Measurements from ENCODE around the gene ORC4.

Gene ORC4

DNA sequence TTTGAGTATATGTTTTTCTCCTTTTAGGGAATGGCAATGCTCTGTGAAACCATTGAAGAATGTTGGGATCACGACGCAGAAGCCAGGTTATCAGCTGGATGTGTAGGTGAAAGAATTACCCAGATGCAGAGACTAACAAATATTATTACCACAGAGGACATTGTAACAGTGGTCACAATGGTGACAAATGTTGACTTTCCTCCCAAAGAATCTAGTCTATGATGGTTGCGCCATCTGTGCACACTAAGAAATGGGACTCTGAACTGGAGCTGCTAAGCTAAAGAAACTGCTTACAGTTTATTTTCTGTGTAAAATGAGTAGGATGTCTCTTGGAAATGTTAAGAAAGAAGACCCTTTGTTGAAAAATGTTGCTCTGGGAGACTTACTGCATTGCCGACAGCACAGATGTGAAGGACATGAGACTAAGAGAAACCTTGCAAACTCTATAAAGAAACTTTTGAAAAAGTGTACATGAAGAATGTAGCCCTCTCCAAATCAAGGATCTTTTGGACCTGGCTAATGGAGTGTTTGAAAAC, 93.4 kb downstream of the ORC4 start:
- H3K4me1 ChIP-seq (ENCODE audit: control insufficient read depth, insufficient read depth, low read length), result peaks cover 34% of the 10 kb centered on the region
- no peaks in the 10 kb centered on the region for H3K27me3 ChIP-seq (replicated peaks; ENCODE audit: control insufficient read depth, insufficient read depth, low read length)
- H3K4me3 ChIP-seq (ENCODE audit: low read length), result no peak overlapping the region
- H3K9ac ChIP-seq (ENCODE audit: low read length), result no peak overlapping the region
- peaks cover 27% of the 10 kb centered on the region for H3K36me3 ChIP-seq (ENCODE audit: control insufficient read depth, insufficient read depth, low read length, severe bottlenecking)
- no peak for DNase-seq (ENCODE audit: low read depth)
- no peaks in the 10 kb centered on the region for H3K9me3 ChIP-seq (ENCODE audit: control insufficient read depth, low read length)

- no peak overlapping the region for H3K9ac ChIP-seq (ENCODE audit: low read length)
- H3K4me3 ChIP-seq (ENCODE audit: low read length), result no peak overlapping the region
- DNase-seq (ENCODE audit: low read depth), result no peak
- H3K4me1 ChIP-seq (ENCODE audit: control insufficient read depth, insufficient read depth, low read length), result peaks cover 34% of the 10 kb centered on the region
- no peaks in the 10 kb centered on the region for H3K9me3 ChIP-seq (ENCODE audit: control insufficient read depth, low read length)
- no peaks in the 10 kb centered on the region for H3K27me3 ChIP-seq (replicated peaks; ENCODE audit: control insufficient read depth, insufficient read depth, low read length)
- H3K36me3 ChIP-seq (ENCODE audit: control insufficient read depth, insufficient read depth, low read length, severe bottlenecking), result peaks cover 33% of the 10 kb centered on the region
Measured at GRCh38 chr2:147925886-147926285, 94.7 kb downstream of the ORC4 start.

GRCh38 chr2:147924647-147925046, 95.9 kb downstream of the ORC4 start:
- DNase-seq (ENCODE audit: low read depth), result no peak
- Histone ChIP-seq H3K9ac (ENCODE audit: low read length) (no peak overlapping the region), H3K36me3 (ENCODE audit: control insufficient read depth, insufficient read depth, low read length, severe bottlenecking) (peaks cover 34% of the 10 kb centered on the region), H3K9me3 (ENCODE audit: control insufficient read depth, low read length) (no peaks in the 10 kb centered on the region), H3K27me3 (replicated peaks; ENCODE audit: control insufficient read depth, insufficient read depth, low read length) (no peaks in the 10 kb centered on the region), H3K4me1 (ENCODE audit: control insufficient read depth, insufficient read depth, low read length) (peaks cover 34% of the 10 kb centered on the region), H3K4me3 (ENCODE audit: low read length) (no peak overlapping the region)

DNA sequence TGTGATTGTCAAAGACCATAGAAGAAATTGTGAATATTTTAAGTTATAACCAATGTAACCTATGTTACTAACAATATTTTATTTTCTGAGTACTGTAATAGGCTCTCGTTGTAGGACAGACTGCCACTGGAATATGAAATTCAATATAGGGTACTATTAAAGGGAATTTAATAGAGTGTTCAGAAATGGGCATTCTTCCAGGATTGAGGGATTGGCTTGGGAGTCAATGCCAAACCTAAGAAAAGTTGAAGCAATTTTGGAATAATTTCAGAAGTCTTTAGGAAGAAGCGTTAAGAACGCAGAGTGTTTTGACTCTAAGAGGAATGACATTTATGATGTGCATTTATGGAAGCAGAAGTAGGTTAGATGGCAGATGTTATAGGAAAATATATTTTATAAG, 96.7 kb downstream of the ORC4 start:
- Histone ChIP-seq H3K9me3 (ENCODE audit: control insufficient read depth, low read length) (no peaks in the 10 kb centered on the region), H3K36me3 (ENCODE audit: control insufficient read depth, insufficient read depth, low read length, severe bottlenecking) (peaks cover 39% of the 10 kb centered on the region), H3K9ac (ENCODE audit: low read length) (no peak overlapping the region), H3K4me3 (ENCODE audit: low read length) (no peak overlapping the region), H3K4me1 (ENCODE audit: control insufficient read depth, insufficient read depth, low read length) (peaks cover 34% of the 10 kb centered on the region), H3K27me3 (replicated peaks; ENCODE audit: control insufficient read depth, insufficient read depth, low read length) (no peaks in the 10 kb centered on the region)
- no peak for DNase-seq (ENCODE audit: low read depth)

DNA sequence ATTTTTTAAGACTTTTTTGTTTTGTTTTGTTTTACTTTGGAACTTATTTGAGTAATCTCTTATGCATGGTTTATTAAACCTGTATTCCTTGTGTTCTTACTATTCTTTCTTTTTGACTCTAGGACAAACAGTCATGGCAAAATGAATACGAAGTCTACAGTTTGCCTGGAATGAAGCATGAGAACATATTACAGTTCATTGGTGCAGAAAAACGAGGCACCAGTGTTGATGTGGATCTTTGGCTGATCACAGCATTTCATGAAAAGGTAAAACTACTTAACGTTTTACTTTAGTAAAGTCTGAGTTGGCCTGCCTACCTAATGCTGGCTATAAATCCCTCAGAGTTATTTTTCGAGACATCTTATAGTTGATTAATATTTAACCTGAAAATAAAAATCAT, 103.4 kb downstream of the ORC4 start:
- Histone ChIP-seq H3K27me3 (replicated peaks; ENCODE audit: control insufficient read depth, insufficient read depth, low read length) (no peaks in the 10 kb centered on the region), H3K9ac (ENCODE audit: low read length) (no peak overlapping the region), H3K4me3 (ENCODE audit: low read length) (no peak overlapping the region), H3K9me3 (ENCODE audit: control insufficient read depth, low read length) (no peaks in the 10 kb centered on the region), H3K36me3 (ENCODE audit: control insufficient read depth, insufficient read depth, low read length, severe bottlenecking) (peaks cover 46% of the 10 kb centered on the region), H3K4me1 (ENCODE audit: control insufficient read depth, insufficient read depth, low read length) (peaks cover 6% of the 10 kb centered on the region)
- DNase-seq (ENCODE audit: low read depth), result no peak

DNA sequence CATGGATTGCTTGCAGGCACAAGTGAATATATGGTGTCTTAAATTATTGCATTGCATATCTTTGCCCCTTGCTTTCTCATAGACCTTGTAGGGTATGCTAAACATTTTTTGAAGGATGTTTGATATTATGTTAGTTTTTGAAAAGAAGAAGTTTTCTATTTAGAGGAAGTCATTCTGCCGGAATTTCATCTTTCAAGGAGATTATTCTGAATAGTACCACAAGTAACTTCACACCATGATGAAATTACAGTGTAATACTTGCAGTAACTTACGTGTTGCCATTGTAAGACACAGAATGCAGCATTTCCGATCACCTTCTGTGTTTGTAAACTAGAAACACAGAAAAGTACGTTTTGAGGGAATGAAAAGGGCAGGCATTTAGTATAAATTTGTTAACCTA, 103.8 kb downstream of the ORC4 start:
- DNase-seq (ENCODE audit: low read depth), result no peak
- H3K4me1 ChIP-seq (ENCODE audit: control insufficient read depth, insufficient read depth, low read length), result peaks cover 6% of the 10 kb centered on the region
- no peaks in the 10 kb centered on the region for H3K9me3 ChIP-seq (ENCODE audit: control insufficient read depth, low read length)
- no peak overlapping the region for H3K4me3 ChIP-seq (ENCODE audit: low read length)
- peaks cover 45% of the 10 kb centered on the region for H3K36me3 ChIP-seq (ENCODE audit: control insufficient read depth, insufficient read depth, low read length, severe bottlenecking)
- H3K9ac ChIP-seq (ENCODE audit: low read length), result no peak overlapping the region
- H3K27me3 ChIP-seq (replicated peaks; ENCODE audit: control insufficient read depth, insufficient read depth, low read length), result no peaks in the 10 kb centered on the region

DNA sequence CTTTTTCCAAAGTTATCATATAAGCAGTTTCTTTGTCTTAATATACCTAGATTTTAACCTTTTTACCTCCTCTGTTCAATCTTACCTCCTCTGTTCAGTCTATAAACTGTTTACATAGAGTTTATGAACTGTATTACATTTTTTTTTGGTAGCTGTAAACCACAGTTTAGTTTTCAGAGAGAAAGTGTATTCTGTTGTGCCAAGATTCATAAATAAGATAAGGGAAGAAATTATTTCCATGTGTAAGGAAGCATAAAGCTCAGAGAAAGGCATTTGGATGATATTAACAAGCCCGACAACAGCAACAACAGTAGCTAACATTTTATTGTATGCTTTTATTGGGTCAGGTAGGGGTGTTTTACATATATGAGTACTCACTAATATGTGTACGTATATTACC, 104.5 kb downstream of the ORC4 start:
- no peaks in the 10 kb centered on the region for H3K9me3 ChIP-seq (ENCODE audit: control insufficient read depth, low read length)
- no peak overlapping the region for H3K9ac ChIP-seq (ENCODE audit: low read length)
- H3K4me3 ChIP-seq (ENCODE audit: low read length), result no peak overlapping the region
- no peak for DNase-seq (ENCODE audit: low read depth)
- H3K4me1 ChIP-seq (ENCODE audit: control insufficient read depth, insufficient read depth, low read length), result peaks cover 8% of the 10 kb centered on the region
- no peaks in the 10 kb centered on the region for H3K27me3 ChIP-seq (replicated peaks; ENCODE audit: control insufficient read depth, insufficient read depth, low read length)
- H3K36me3 ChIP-seq (ENCODE audit: control insufficient read depth, insufficient read depth, low read length, severe bottlenecking), result peaks cover 41% of the 10 kb centered on the region

- no peaks in the 10 kb centered on the region for H3K27me3 ChIP-seq (replicated peaks; ENCODE audit: control insufficient read depth, insufficient read depth, low read length)
- H3K9me3 ChIP-seq (ENCODE audit: control insufficient read depth, low read length), result no peaks in the 10 kb centered on the region
- peaks cover 25% of the 10 kb centered on the region for H3K36me3 ChIP-seq (ENCODE audit: control insufficient read depth, insufficient read depth, low read length, severe bottlenecking)
- H3K4me3 ChIP-seq (ENCODE audit: low read length), result no peak overlapping the region
- peaks cover 12% of the 10 kb centered on the region for H3K4me1 ChIP-seq (ENCODE audit: control insufficient read depth, insufficient read depth, low read length)
- no peak for DNase-seq (ENCODE audit: low read depth)
- H3K9ac ChIP-seq (ENCODE audit: low read length), result no peak overlapping the region
Measured at GRCh38 chr2:147913701-147914480, 106.6 kb downstream of the ORC4 start.

DNA sequence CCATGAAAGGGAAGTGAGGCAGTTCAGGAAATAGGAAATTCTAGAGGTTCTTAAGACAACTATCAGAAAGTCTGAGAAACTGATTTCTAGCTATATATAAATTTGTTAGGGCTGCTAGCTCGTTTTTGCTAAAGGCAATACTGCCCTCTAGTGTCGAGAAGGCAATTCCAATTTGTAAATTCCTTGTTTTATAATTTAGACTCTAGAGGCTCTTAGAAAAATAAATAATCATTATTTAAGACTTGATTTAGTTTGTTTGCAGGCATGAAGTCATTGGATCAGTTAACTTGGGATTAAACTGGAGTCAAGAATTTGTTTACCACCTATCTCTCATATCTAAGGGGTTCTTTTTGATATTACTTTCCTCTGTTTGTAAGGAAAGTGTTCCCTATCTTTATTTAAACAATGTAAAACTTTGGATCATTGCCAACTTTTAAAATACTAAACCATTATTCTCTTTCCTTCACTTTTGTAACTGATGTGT, 109.5 kb downstream of the ORC4 start:
- peak; percentile 90 for DNase-seq (ENCODE audit: low read depth)
- peaks cover under 1% of the 10 kb centered on the region for H3K36me3 ChIP-seq (ENCODE audit: control insufficient read depth, insufficient read depth, low read length, severe bottlenecking)
- no peaks in the 10 kb centered on the region for H3K9me3 ChIP-seq (ENCODE audit: control insufficient read depth, low read length)
- no peaks in the 10 kb centered on the region for H3K27me3 ChIP-seq (replicated peaks; ENCODE audit: control insufficient read depth, insufficient read depth, low read length)
- H3K4me1 ChIP-seq (ENCODE audit: control insufficient read depth, insufficient read depth, low read length), result peaks cover 12% of the 10 kb centered on the region
- H3K4me3 ChIP-seq (ENCODE audit: low read length), result no peak overlapping the region
- peak overlapping the region; percentile 18 for H3K9ac ChIP-seq (ENCODE audit: low read length)

DNA sequence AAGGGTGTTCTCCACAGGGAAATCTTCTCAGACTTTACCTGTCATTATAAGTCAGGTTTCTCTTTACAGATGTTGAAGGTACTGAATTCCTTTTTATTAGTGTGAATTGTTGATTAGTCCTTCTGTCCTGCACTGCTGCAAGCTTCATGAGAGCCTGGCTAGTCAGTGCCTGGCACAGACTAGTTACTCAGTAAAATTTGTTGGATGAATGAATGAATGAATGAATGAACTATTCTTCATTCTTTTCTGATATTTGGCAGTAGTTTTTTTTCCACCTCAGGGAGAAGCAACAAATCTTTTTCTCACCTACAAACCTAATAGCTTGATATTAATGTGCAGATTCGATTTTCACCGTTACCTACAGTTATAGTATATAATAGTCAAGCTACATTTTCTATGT, 111.4 kb downstream of the ORC4 start:
- no peak for DNase-seq (ENCODE audit: low read depth)
- no peak overlapping the region for H3K9ac ChIP-seq (ENCODE audit: low read length)
- peaks cover 11% of the 10 kb centered on the region for H3K4me1 ChIP-seq (ENCODE audit: control insufficient read depth, insufficient read depth, low read length)
- H3K4me3 ChIP-seq (ENCODE audit: low read length), result no peak overlapping the region
- H3K36me3 ChIP-seq (ENCODE audit: control insufficient read depth, insufficient read depth, low read length, severe bottlenecking), result no peaks in the 10 kb centered on the region
- no peaks in the 10 kb centered on the region for H3K9me3 ChIP-seq (ENCODE audit: control insufficient read depth, low read length)
- H3K27me3 ChIP-seq (replicated peaks; ENCODE audit: control insufficient read depth, insufficient read depth, low read length), result no peaks in the 10 kb centered on the region

DNA sequence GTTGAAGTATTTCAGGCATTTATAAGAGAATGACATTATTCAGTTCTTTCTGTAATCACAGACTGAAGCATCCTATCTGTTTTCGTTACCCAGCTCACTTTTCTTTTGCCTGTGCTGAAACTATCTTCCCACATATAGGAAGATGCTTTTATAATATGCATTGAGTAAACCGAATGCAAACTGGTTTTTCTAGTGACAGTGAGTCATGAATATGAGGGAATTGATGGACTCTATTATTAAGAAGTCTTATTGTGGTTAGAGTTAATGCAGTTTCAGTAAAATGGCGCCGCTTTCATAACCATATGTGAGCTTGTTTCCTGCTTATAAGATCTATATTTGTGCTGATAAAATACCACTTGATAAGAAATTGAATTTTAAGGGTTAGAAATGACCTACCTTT, 116.5 kb downstream of the ORC4 start:
- Histone ChIP-seq H3K4me1 (ENCODE audit: control insufficient read depth, insufficient read depth, low read length) (no peaks in the 10 kb centered on the region), H3K4me3 (ENCODE audit: low read length) (no peak overlapping the region), H3K36me3 (ENCODE audit: control insufficient read depth, insufficient read depth, low read length, severe bottlenecking) (peaks cover 14% of the 10 kb centered on the region), H3K9me3 (ENCODE audit: control insufficient read depth, low read length) (no peaks in the 10 kb centered on the region), H3K9ac (ENCODE audit: low read length) (no peak overlapping the region), H3K27me3 (replicated peaks; ENCODE audit: control insufficient read depth, insufficient read depth, low read length) (no peaks in the 10 kb centered on the region)
- DNase-seq (ENCODE audit: low read depth), result no peak
